Activated naive CD4-positive, alpha-beta T cell treated with anti-CD3 and anti-CD28 coated beads, Interleukin-2, amount 50 U/mL, for 24 hours (primary cell): ENCODE data around the gene ANO10.
A peak's percentile ranks its signal among the peaks of the same experiment; 100 is the strongest.

Source experiments
- H3K27ac Mint-ChIP-seq: one replicate; pipeline ENCODE4 v1.8.0; 2021; ENCODE audit warnings: mild to moderate bottlenecking, mixed read lengths
- H3K27me3 Mint-ChIP-seq: one replicate; pipeline ENCODE4 v1.8.0; 2021; ENCODE audit warnings: mixed read lengths
- H3K36me3 Mint-ChIP-seq: one replicate; pipeline ENCODE4 v1.8.0; 2021; ENCODE audit warnings: mixed read lengths
- H3K4me1 Mint-ChIP-seq: one replicate; pipeline ENCODE4 v1.8.0; 2021; ENCODE audit warnings: mixed read lengths
- H3K4me3 Mint-ChIP-seq: one replicate; pipeline ENCODE4 v1.8.0; 2021; ENCODE audit warnings: mild to moderate bottlenecking, mixed read lengths
- H3K9me3 Mint-ChIP-seq: one replicate; pipeline ENCODE4 v1.8.0; 2021; ENCODE audit warnings: mixed read lengths

The ANO10 gene

DNA sequence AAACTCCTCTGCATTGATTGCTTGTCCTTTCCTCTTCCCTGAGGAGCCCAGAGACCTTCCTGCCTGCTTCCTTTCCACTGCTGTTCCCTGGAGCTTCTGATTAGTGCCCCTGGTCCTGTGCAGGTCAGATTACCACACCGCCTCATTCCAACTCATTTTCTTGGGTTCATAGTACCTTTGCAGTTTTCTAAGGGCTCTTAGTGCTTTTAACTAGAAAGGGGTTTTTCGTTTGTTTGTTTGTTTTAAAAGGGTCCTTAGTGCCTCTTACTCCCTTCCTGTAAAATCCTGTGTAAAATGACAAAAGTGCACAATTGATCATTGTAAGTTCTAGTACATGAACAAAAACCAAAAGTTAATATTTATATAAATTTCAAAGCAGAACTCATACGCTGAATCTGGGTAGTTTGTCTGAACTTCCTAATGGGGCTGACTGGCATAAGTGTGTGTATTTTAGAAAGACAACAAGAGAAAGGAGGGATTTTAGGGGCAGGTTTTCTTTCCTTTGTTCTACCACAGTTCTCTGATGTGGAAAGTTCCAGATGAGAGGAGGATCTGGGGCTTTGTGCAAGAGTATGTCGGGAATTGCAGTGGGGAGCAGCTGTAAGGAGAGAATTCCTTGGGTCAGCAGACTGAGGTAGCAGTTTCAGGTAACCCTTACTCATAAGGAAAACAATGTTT lies 304.9 kb downstream of the ANO10 start:
- Mint-ChIP-seq H3K4me3 (peak overlapping the region; percentile 12), H3K4me1 (peaks cover 93% of the 10 kb centered on the region), H3K27ac (peak overlapping the region; percentile 89)

More for the DNA sequence above, 304.9 kb downstream of the ANO10 start:
- H3K27me3 Mint-ChIP-seq, result no peaks in the 10 kb centered on the region
- H3K36me3 Mint-ChIP-seq, result peaks cover 31% of the 10 kb centered on the region
- peaks cover 5% of the 10 kb centered on the region for H3K9me3 Mint-ChIP-seq
